ENCODE data around the gene DPT. TPM values are rescaled to one million over a fixed set of nuclear protein-coding genes. Genes with fewer than 3 reads are reported as not detected.

Gene DPT
- polyA plus RNA-seq, 3 donors = not detected

DNA sequence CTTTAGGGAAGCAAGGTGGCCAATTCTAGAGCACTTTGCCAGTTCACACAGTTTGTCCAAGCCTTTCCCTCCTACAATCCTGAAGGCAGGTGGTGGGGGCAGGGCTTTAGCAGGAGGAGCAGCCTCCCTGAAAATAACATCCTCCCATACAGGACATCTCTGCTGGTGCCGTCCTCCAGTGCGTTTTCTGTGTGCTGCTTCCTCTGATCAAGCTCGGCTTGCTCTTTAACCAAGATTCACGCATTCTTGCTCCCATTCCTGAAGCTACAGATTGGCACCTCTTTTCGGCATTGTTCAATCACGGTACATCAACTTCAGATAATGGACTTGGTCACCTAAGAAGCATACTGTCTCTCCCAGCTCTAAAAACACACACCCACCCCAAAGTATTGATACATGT is 7.5 kb upstream of the DPT start:
- H3K9ac ChIP-seq (ENCODE audit: insufficient read depth, low read length, poor library complexity, severe bottlenecking) = no peak overlapping the region
- H3K79me2 ChIP-seq (ENCODE audit: insufficient read depth, low read length) = no peaks in the 10 kb centered on the region
- H3K4me3 ChIP-seq (replicated peaks in 1 of 3; ENCODE audit: low read depth in 2 of 3, low read length in 3 of 3) = no peak overlapping the region
- no peak overlapping the region for H3K4me2 ChIP-seq (replicated peaks; ENCODE audit: extremely low read depth, low read length, poor library complexity, severe bottlenecking)
- WGBS (ENCODE audit: insufficient coverage) = 92% methylated on average over 6 of the region's 6 CpGs
- TF ChIP-seq, protein P1, sequence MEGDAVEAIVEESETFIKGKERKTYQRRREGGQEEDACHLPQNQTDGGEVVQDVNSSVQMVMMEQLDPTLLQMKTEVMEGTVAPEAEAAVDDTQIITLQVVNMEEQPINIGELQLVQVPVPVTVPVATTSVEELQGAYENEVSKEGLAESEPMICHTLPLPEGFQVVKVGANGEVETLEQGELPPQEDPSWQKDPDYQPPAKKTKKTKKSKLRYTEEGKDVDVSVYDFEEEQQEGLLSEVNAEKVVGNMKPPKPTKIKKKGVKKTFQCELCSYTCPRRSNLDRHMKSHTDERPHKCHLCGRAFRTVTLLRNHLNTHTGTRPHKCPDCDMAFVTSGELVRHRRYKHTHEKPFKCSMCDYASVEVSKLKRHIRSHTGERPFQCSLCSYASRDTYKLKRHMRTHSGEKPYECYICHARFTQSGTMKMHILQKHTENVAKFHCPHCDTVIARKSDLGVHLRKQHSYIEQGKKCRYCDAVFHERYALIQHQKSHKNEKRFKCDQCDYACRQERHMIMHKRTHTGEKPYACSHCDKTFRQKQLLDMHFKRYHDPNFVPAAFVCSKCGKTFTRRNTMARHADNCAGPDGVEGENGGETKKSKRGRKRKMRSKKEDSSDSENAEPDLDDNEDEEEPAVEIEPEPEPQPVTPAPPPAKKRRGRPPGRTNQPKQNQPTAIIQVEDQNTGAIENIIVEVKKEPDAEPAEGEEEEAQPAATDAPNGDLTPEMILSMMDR (IDR thresholded peaks at IDR 0.05) = no peak
- H3K27ac ChIP-seq (ENCODE audit: low read depth in 1 of 2, low read length in 2 of 2) = no peak overlapping the region
- H3K36me3 ChIP-seq (replicated peaks in 1 of 2; ENCODE audit: control insufficient read depth in 1 of 2, insufficient read depth in 2 of 2, low read length in 2 of 2) = no peaks in the 10 kb centered on the region
- DNase-seq = no peak
- Mint-ChIP-seq H3K4me3 (no peak overlapping the region), H3K27ac (no peak overlapping the region), H3K9me3 (peaks cover 0 to 1% (median 0%) of the 10 kb centered on the region in 7 donors), H3K36me3 (no peaks in the 10 kb centered on the region), H3K4me1 (no peaks in the 10 kb centered on the region), H3K27me3 (ENCODE audit: low read depth in 3 of 3) (peaks cover 0 to 4% (median 2%) of the 10 kb centered on the region in 3 donors)
- no peak overlapping the region for H2AFZ ChIP-seq (ENCODE audit: insufficient read depth, low read depth, low read length, poor library complexity, severe bottlenecking)
- H4K20me1 ChIP-seq (ENCODE audit: insufficient read depth, low read length) = no peaks in the 10 kb centered on the region
- intact Hi-C loops (cut with micrococcal nuclease) = no loop called here
- no peaks in the 10 kb centered on the region for H3K4me1 ChIP-seq (ENCODE audit: control insufficient read depth in 1 of 2, insufficient read depth in 2 of 2, low read length in 2 of 2)
- no peaks in the 10 kb centered on the region for H3K9me3 ChIP-seq (replicated peaks in 1 of 2; ENCODE audit: control insufficient read depth in 1 of 2, insufficient read depth in 1 of 2, low read length in 2 of 2)
- no peaks in the 10 kb centered on the region for H3K27me3 ChIP-seq (ENCODE audit: control insufficient read depth in 2 of 2, insufficient read depth in 2 of 2, low read length in 2 of 2)

DNA sequence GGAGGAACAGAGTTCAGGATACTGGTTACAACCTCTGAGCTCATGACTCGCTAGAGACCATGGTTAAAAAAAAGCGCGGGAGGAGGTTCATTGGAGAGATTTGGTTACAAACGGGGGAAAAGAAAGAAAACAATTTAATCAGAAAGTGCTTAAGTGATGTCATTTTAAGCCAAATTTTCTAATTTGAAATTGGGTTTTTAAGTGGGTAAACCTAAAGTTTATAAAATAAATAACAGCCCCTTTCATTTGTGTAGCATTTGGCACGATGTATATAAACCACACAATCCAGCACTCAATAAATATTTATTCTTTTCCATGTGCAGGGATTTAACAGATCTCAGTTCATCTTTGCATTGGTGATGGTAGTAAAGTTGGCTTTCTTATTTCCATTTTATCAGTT is 7.0 kb upstream of the DPT start:
- Histone ChIP-seq H4K20me1 (ENCODE audit: insufficient read depth, low read length) (no peaks in the 10 kb centered on the region), H3K4me3 (replicated peaks in 1 of 3; ENCODE audit: low read depth in 2 of 3, low read length in 3 of 3) (no peak overlapping the region), H3K36me3 (replicated peaks in 1 of 2; ENCODE audit: control insufficient read depth in 1 of 2, insufficient read depth in 2 of 2, low read length in 2 of 2) (no peaks in the 10 kb centered on the region), H3K27ac (ENCODE audit: low read depth in 1 of 2, low read length in 2 of 2) (no peak overlapping the region), H3K4me1 (ENCODE audit: control insufficient read depth in 1 of 2, insufficient read depth in 2 of 2, low read length in 2 of 2) (no peaks in the 10 kb centered on the region), H3K9ac (ENCODE audit: insufficient read depth, low read length, poor library complexity, severe bottlenecking) (no peak overlapping the region), H3K79me2 (ENCODE audit: insufficient read depth, low read length) (no peaks in the 10 kb centered on the region), H3K9me3 (replicated peaks in 1 of 2; ENCODE audit: control insufficient read depth in 1 of 2, insufficient read depth in 1 of 2, low read length in 2 of 2) (no peaks in the 10 kb centered on the region), H3K4me2 (replicated peaks; ENCODE audit: extremely low read depth, low read length, poor library complexity, severe bottlenecking) (no peak overlapping the region), H2AFZ (ENCODE audit: insufficient read depth, low read depth, low read length, poor library complexity, severe bottlenecking) (no peak overlapping the region), H3K27me3 (ENCODE audit: control insufficient read depth in 2 of 2, insufficient read depth in 2 of 2, low read length in 2 of 2) (no peaks in the 10 kb centered on the region)
- H3K36me3 Mint-ChIP-seq = no peaks in the 10 kb centered on the region
- H3K27me3 Mint-ChIP-seq (ENCODE audit: low read depth in 3 of 3) = peaks cover 0 to 4% (median 2%) of the 10 kb centered on the region in 3 donors
- no peak for DNase-seq
- H3K27ac Mint-ChIP-seq = no peak overlapping the region
- WGBS (ENCODE audit: insufficient coverage) = 100% methylated on average over 1 of the region's 5 CpGs
- intact Hi-C loops (cut with micrococcal nuclease) = no loop called here
- H3K9me3 Mint-ChIP-seq = peaks cover 0 to 1% (median 0%) of the 10 kb centered on the region in 7 donors
- no peak overlapping the region for H3K4me3 Mint-ChIP-seq
- TF ChIP-seq, protein P1 (IDR thresholded peaks at IDR 0.05) = no peak
- H3K4me1 Mint-ChIP-seq = no peaks in the 10 kb centered on the region

All from CD14-positive monocyte (primary cell).